ENCODE measurements around the gene ASB15.

GRCh38 chr7:123637878-123638277 lies 36.3 kb downstream of the ASB15 start:
- TF ChIP-seq CTCF (IDR thresholded peaks at IDR 0.05) (no peak), POLR2AphosphoS5 (IDR thresholded peaks at IDR 0.05) (no peak)

Data from sigmoid colon (tissue), 4 donors.